Fibroblast of the aortic adventitia (primary cell): ENCODE results near the gene CROCC2. TPM values are rescaled to one million over a fixed set of nuclear protein-coding genes. Genes with fewer than 3 reads are reported as not detected.

Source experiments
- DNase-seq: peaks from one replicate; pipeline ENCODE4 v3.0.0-alpha.2; 2010; ENCODE audit warnings: low read depth
- H3K4me3 ChIP-seq: 2 replicates; pipeline ENCODE4 v1.5.1; 2011; ENCODE audit warnings: low read depth, mild to moderate bottlenecking, control low read depth, low read length, moderate library complexity
- total RNA-seq: library from RNA; depleted of rRNA; stranded (reverse); fragments of >200 nt; gene quantifications from 2 replicates; pipeline ENCODE4 v1.2.3, GENCODE V29; 2012; ENCODE audit warnings: low replicate concordance
- TF ChIP-seq, protein P1 (sequence below): IDR thresholded peaks from 2 replicates; pipeline ENCODE4 v1.5.1; 2011; ENCODE audit warnings: mild to moderate bottlenecking, low read length, control low read depth, inconsistent platforms; ENCODE audit not compliant: insufficient read depth

CROCC2 gene
- total RNA-seq, 1 donor, result under 0.01 TPM

GRCh38 chr2:240903191-240904060, 2.7 kb upstream of the CROCC2 start:
- no peak for DNase-seq
- TF ChIP-seq, protein P1, sequence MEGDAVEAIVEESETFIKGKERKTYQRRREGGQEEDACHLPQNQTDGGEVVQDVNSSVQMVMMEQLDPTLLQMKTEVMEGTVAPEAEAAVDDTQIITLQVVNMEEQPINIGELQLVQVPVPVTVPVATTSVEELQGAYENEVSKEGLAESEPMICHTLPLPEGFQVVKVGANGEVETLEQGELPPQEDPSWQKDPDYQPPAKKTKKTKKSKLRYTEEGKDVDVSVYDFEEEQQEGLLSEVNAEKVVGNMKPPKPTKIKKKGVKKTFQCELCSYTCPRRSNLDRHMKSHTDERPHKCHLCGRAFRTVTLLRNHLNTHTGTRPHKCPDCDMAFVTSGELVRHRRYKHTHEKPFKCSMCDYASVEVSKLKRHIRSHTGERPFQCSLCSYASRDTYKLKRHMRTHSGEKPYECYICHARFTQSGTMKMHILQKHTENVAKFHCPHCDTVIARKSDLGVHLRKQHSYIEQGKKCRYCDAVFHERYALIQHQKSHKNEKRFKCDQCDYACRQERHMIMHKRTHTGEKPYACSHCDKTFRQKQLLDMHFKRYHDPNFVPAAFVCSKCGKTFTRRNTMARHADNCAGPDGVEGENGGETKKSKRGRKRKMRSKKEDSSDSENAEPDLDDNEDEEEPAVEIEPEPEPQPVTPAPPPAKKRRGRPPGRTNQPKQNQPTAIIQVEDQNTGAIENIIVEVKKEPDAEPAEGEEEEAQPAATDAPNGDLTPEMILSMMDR, result no peak
- no peak overlapping the region for H3K4me3 ChIP-seq

GRCh38 chr2:240904216-240905175, 1.6 kb upstream of the CROCC2 start:
- TF ChIP-seq, protein P1, result no peak
- no peak overlapping the region for H3K4me3 ChIP-seq
- no peak for DNase-seq

GRCh38 chr2:240905176-240905781, 857 bp upstream of the CROCC2 start:
- TF ChIP-seq, protein P1, result no peak
- H3K4me3 ChIP-seq, result no peak overlapping the region

DNA sequence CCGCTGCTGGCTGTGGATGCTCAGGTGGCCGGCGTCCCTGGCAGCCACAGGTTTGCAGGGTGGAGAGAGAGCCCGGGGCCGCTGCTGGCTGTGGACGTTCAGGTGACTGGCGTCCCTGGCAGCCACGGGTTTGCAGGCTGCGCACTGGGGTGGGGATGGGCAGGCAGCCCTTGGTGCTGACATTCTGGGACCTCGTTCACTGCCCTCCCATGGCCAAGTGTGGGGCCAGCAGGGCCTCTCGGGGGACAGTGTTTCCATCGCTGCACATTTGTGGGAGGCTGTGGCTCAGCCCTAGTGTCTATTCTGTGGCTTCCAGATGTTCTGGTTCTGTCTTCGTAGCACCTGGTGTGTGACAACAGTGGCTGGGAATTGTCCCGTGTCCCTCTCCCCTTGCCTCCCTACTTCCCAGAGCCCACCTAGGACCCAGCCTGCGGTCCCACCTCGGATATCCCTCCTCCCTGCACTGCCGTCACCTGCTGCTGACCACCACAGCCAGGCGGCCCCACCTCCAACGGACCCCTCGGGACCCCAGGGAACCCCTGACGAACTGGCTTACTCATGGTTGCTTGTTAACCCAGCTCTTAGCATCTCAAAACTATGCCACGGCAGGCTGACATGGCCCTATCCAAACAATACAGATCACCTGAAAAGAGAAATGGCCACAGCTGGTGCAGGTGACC, 915 bp downstream of the CROCC2 start:
- DNase-seq, result no peak
- no peak overlapping the region for H3K4me3 ChIP-seq
- TF ChIP-seq, protein P1, result no peak

More at GRCh38 chr2:240905176-240905781, 857 bp upstream of the CROCC2 start:
- DNase-seq, result no peak

DNA sequence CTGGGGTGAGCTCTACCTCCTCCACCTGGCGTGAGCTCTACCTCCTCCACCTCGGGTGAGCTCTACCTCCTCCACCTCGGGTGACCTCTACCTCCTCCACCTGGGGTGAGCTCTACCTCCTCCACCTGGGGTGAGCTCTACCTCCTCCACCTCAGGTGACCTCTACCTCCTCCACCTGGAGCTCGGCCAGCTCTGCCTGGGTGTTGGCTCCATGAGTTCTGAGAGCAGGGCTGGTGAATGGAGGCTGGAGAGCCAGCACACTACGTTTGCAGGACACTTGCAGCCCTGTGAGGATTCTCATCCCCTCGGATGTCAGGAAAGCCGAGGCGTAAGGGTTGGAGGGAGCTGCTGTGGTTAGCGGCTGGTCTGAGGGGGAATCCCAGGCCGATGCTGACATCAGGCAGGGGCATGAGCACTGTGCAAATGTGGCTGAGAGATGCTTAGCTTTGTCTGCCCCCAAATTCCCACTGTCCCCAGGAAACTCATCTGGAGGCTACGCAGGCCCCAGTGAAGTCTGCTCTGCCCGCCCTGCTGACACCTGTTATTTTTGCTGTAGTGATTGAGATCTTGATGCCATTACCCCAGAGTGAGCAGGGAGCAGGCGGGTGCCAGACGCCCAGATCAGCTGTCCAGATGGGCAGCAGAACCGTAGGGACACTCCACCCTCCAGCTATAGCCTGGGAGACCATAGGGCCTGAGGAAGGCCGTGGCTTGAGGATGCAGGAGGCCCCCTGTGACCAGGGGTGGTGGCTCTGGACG, 3.3 kb downstream of the CROCC2 start:
- TF ChIP-seq, protein P1, result no peak
- no peak for DNase-seq
- H3K4me3 ChIP-seq, result no peak overlapping the region
